H9 (cell line): Measurements from ENCODE around the gene BMP2K. TPM values are rescaled to one million over a fixed set of nuclear protein-coding genes. Genes with fewer than 3 reads are reported as not detected.

Experiments
- DNase-seq: peaks from one replicate; pipeline ENCODE4 v3.0.0-alpha.2; 2017
- H2AFZ ChIP-seq: one replicate; pipeline ENCODE4 v1.6.1; 2013; ENCODE audit warnings: mild to moderate bottlenecking, low read length, control low read depth, moderate library complexity
- H2AK5ac ChIP-seq: 2 replicates; pipeline ENCODE4 v1.6.1; 2013; ENCODE audit warnings: low read length, control low read depth, mixed read lengths; ENCODE audit not compliant: insufficient read length
- H2BK120ac ChIP-seq: one replicate; pipeline ENCODE4 v1.6.1; 2013; ENCODE audit warnings: low read depth, mild to moderate bottlenecking, low read length, control low read depth, inconsistent platforms; ENCODE audit not compliant: poor library complexity, severe bottlenecking
- H2BK12ac ChIP-seq: 2 replicates; pipeline ENCODE4 v1.6.1; 2013; ENCODE audit warnings: low read length, control low read depth, mixed read lengths, low read depth; ENCODE audit not compliant: insufficient read length
- H2BK15ac ChIP-seq: 2 replicates; pipeline ENCODE4 v1.6.1; 2013; ENCODE audit warnings: low read depth, low read length, control low read depth
- H2BK20ac ChIP-seq: one replicate; pipeline ENCODE4 v1.6.1; 2013; ENCODE audit warnings: low read depth, mild to moderate bottlenecking, low read length, control low read depth, inconsistent platforms; ENCODE audit not compliant: poor library complexity, severe bottlenecking
- H2BK5ac ChIP-seq: 2 replicates; pipeline ENCODE4 v1.6.1; 2013; ENCODE audit warnings: low read length, control low read depth, mixed read lengths; ENCODE audit not compliant: insufficient read length
- H3K14ac ChIP-seq: 2 replicates; pipeline ENCODE4 v1.6.1; 2013; ENCODE audit warnings: low read length, control low read depth; ENCODE audit not compliant: insufficient read depth
- H3K18ac ChIP-seq: 2 replicates; pipeline ENCODE4 v1.6.1; 2013; ENCODE audit warnings: low read depth, mild to moderate bottlenecking, mixed read lengths, low read length, control low read depth; ENCODE audit not compliant: insufficient read length
- H3K23ac ChIP-seq: 2 replicates; pipeline ENCODE4 v1.6.1; 2013; ENCODE audit warnings: low read length, control low read depth, mixed read lengths, low read depth; ENCODE audit not compliant: insufficient read length
- H3K23me2 ChIP-seq: 2 replicates; pipeline ENCODE4 v1.6.1; 2013; ENCODE audit warnings: low read depth, mild to moderate bottlenecking, mixed read lengths, low read length, control low read depth; ENCODE audit not compliant: insufficient read length, poor library complexity, severe bottlenecking
- H3K27ac ChIP-seq: 2 replicates; pipeline ENCODE4 v1.5.1; 2013; ENCODE audit warnings: low read length, control low read depth, mixed read lengths, low read depth; ENCODE audit not compliant: insufficient read length
- H3K27me3 ChIP-seq: 2 replicates; pipeline ENCODE4 v1.6.1; 2013; ENCODE audit warnings: low read length, control low read depth, inconsistent platforms; ENCODE audit not compliant: insufficient read depth
- H3K4ac ChIP-seq: 2 replicates; pipeline ENCODE4 v1.6.1; 2013; ENCODE audit warnings: low read depth, mild to moderate bottlenecking, control low read depth, inconsistent platforms, low read length, moderate library complexity
- H3K4me1 ChIP-seq: 2 replicates; pipeline ENCODE4 v1.6.1; 2013; ENCODE audit warnings: low read length, control low read depth, inconsistent platforms; ENCODE audit not compliant: insufficient read depth
- H3K4me2 ChIP-seq: 2 replicates; pipeline ENCODE4 v1.6.1; 2013; ENCODE audit warnings: low read length, control low read depth, mixed read lengths; ENCODE audit not compliant: insufficient read length, insufficient read depth
- H3K56ac ChIP-seq: 2 replicates; pipeline ENCODE4 v1.6.1; 2013; ENCODE audit warnings: low read depth, mild to moderate bottlenecking, mixed read lengths, low read length, control low read depth; ENCODE audit not compliant: insufficient read length
- H3K79me1 ChIP-seq: 2 replicates; pipeline ENCODE4 v1.6.1; 2013; ENCODE audit warnings: low read depth, mild to moderate bottlenecking, moderate library complexity, low read length, control low read depth, inconsistent platforms; ENCODE audit not compliant: insufficient read depth, poor library complexity, severe bottlenecking
- H3K79me2 ChIP-seq: 2 replicates; pipeline ENCODE4 v1.6.1; 2013; ENCODE audit warnings: low read length, control low read depth, inconsistent platforms; ENCODE audit not compliant: insufficient read depth
- H3K9ac ChIP-seq: 2 replicates; pipeline ENCODE4 v1.6.1; 2013; ENCODE audit warnings: low read length, control low read depth, mixed read lengths; ENCODE audit not compliant: insufficient read length; ENCODE audit errors: extremely low read depth
- H3K9me3 ChIP-seq: one replicate; pipeline ENCODE4 v1.6.1; 2013; ENCODE audit warnings: low read depth, low read length, inconsistent platforms; ENCODE audit not compliant: control insufficient read depth
- H3T11ph ChIP-seq: one replicate; pipeline ENCODE4 v1.6.1; 2013; ENCODE audit warnings: mild to moderate bottlenecking, low read length, control low read depth, inconsistent platforms
- H4K20me1 ChIP-seq: one replicate; pipeline ENCODE4 v1.6.1; 2013; ENCODE audit not compliant: control insufficient read depth, insufficient read length, insufficient read depth
- H4K5ac ChIP-seq: 2 replicates; pipeline ENCODE4 v1.6.1; 2013; ENCODE audit warnings: low read depth, mild to moderate bottlenecking, mixed read lengths, low read length, control low read depth; ENCODE audit not compliant: insufficient read length
- H4K8ac ChIP-seq: replicated peaks from 2 replicates; pipeline ENCODE4 v1.6.1; 2013; ENCODE audit warnings: low read length, control low read depth, mixed read lengths, low read depth; ENCODE audit not compliant: insufficient read length
- H4K91ac ChIP-seq: 2 replicates; pipeline ENCODE4 v1.6.1; 2013; ENCODE audit warnings: low read depth, mild to moderate bottlenecking, moderate library complexity, mixed read lengths, low read length, control low read depth; ENCODE audit not compliant: insufficient read length
- H3K27ac Mint-ChIP-seq, 3 experiments: 2 replicates in 2 of 3; 3 replicates in 1 of 3; pipeline ENCODE4 v1.8.0; 2020 to 2021; ENCODE audit warnings: mixed read lengths in 3 of 3, mild to moderate bottlenecking in 1 of 3, moderate library complexity in 1 of 3
- H3K27me3 Mint-ChIP-seq: 2 replicates; pipeline ENCODE4 v1.8.0; 2021; ENCODE audit warnings: low read depth, mild to moderate bottlenecking, moderate library complexity, mixed read lengths
- H3K36me3 Mint-ChIP-seq, 3 experiments: 2 replicates in 2 of 3; 3 replicates in 1 of 3; pipeline ENCODE4 v1.8.0; 2020 to 2021; ENCODE audit warnings: low read depth in 3 of 3, mixed read lengths in 3 of 3; ENCODE audit not compliant: insufficient read depth in 1 of 3
- H3K4me1 Mint-ChIP-seq, 2 experiments: 2 replicates each; pipeline ENCODE4 v1.8.0; 2020; ENCODE audit warnings: mixed read lengths in 2 of 2
- H3K4me3 Mint-ChIP-seq, 2 experiments: 2 replicates in 1 of 2; 3 replicates in 1 of 2; pipeline ENCODE4 v1.8.0; 2020 to 2021; ENCODE audit warnings: mild to moderate bottlenecking in 2 of 2, mixed read lengths in 2 of 2, moderate library complexity in 1 of 2
- H3K9me3 Mint-ChIP-seq, 2 experiments: 2 replicates in 1 of 2; 3 replicates in 1 of 2; pipeline ENCODE4 v1.8.0; 2020; ENCODE audit warnings: mild to moderate bottlenecking in 2 of 2, mixed read lengths in 2 of 2, moderate library complexity in 1 of 2
- WGBS: extraction: QIAGEN DNeasy Blood & Tissue Kit; methylation state at CpG from one replicate; pipeline ENCODE4 v1.1.7; 2013; ENCODE audit warnings: missing lambda C conversion rate, low lambda C conversion rate, mixed read lengths; ENCODE audit not compliant: insufficient read length; ENCODE audit errors: extremely low coverage; 5-methylcytosine and 5-hydroxymethylcytosine counted together
- total RNA-seq: library from RNA; stranded (reverse); gene quantifications from 2 replicates; pipeline ENCODE4 v1.2.1, GENCODE V29; 2021
- TF ChIP-seq, protein P1 (sequence below): fragments of 200-600 bp; sonication (generic); conservative IDR thresholded peaks from 3 replicates; pipeline ENCODE4 v1.8.0; 2021; ENCODE audit warnings: antibody characterized with exemption, mild to moderate bottlenecking

BMP2K gene
- total RNA-seq, 1 experiment from 2014 or later = 26.4 TPM

DNA sequence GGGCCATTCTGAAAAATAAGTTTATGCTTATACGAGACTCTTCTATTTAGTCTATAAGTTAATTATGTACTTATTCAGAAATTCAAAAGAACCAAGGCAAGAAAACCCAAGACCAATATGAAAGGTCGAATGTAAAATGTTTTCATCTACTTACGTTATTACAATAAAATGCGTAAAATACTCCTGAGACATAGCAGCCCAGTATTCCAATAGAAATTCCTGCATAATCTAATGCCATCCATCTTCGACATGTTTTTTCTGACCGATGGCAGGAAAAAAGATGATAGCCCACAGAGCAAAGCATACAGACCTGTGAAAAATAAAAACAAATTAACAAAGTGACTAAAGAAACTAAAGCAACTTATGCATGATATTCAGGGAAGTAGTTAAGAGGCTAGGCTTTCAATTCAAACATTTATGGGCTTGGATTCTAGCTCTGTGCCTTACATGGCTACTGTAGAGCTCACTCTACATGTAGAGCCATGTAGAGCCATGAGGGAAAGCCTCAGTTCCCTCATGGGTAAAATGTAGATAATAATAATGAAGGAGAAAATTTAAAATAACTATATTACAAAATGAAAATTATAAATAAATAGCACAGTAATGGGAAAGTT is 154.0 kb downstream of the BMP2K start:
- Mint-ChIP-seq H3K4me3 (no peak overlapping the region), H3K27ac (no peak overlapping the region), H3K27me3 (no peaks in the 10 kb centered on the region), H3K36me3 (peaks cover 12 to 34% (median 26%) of the 10 kb centered on the region in 3 experiments; a peak in 6 of 7 replicates), H3K4me1 (no peaks in the 10 kb centered on the region), H3K9me3 (no peaks in the 10 kb centered on the region)
- H3K4me2 ChIP-seq = no peak overlapping the region
- no peak overlapping the region for H3K27ac ChIP-seq
- DNase-seq = no peak
- H3K4ac ChIP-seq = no peak overlapping the region
- H3K18ac ChIP-seq = no peak overlapping the region
- no peaks in the 10 kb centered on the region for H3K79me1 ChIP-seq
- H4K91ac ChIP-seq = no peak overlapping the region
- no peak overlapping the region for H2BK5ac ChIP-seq
- no peak overlapping the region for H4K8ac ChIP-seq
- no peak overlapping the region for H2BK120ac ChIP-seq
- H3K23ac ChIP-seq = no peak overlapping the region
- H3K9ac ChIP-seq = no peak overlapping the region
- H3K56ac ChIP-seq = no peak overlapping the region
- H3T11ph ChIP-seq = no peak overlapping the region
- no peak overlapping the region for H3K14ac ChIP-seq
- no peaks in the 10 kb centered on the region for H4K20me1 ChIP-seq
- no peak overlapping the region for H2AFZ ChIP-seq
- no CpG with 5 or more reads among the region's 6 CpGs for WGBS
- H3K27me3 ChIP-seq = no peaks in the 10 kb centered on the region
- H3K23me2 ChIP-seq = no peaks in the 10 kb centered on the region
- no peaks in the 10 kb centered on the region for H3K9me3 ChIP-seq
- no peak overlapping the region for H2BK12ac ChIP-seq
- H3K79me2 ChIP-seq = no peaks in the 10 kb centered on the region; the same call in 1 of the 2 replicates
- no peak overlapping the region for H2AK5ac ChIP-seq
- no peak overlapping the region for H2BK20ac ChIP-seq
- no peak overlapping the region for H4K5ac ChIP-seq
- no peak overlapping the region for H2BK15ac ChIP-seq
- no peaks in the 10 kb centered on the region for H3K4me1 ChIP-seq
- TF ChIP-seq, protein P1, sequence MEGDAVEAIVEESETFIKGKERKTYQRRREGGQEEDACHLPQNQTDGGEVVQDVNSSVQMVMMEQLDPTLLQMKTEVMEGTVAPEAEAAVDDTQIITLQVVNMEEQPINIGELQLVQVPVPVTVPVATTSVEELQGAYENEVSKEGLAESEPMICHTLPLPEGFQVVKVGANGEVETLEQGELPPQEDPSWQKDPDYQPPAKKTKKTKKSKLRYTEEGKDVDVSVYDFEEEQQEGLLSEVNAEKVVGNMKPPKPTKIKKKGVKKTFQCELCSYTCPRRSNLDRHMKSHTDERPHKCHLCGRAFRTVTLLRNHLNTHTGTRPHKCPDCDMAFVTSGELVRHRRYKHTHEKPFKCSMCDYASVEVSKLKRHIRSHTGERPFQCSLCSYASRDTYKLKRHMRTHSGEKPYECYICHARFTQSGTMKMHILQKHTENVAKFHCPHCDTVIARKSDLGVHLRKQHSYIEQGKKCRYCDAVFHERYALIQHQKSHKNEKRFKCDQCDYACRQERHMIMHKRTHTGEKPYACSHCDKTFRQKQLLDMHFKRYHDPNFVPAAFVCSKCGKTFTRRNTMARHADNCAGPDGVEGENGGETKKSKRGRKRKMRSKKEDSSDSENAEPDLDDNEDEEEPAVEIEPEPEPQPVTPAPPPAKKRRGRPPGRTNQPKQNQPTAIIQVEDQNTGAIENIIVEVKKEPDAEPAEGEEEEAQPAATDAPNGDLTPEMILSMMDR = no peak
